ENCODE data around the gene PPP2R5C.

PPP2R5C gene

DNA sequence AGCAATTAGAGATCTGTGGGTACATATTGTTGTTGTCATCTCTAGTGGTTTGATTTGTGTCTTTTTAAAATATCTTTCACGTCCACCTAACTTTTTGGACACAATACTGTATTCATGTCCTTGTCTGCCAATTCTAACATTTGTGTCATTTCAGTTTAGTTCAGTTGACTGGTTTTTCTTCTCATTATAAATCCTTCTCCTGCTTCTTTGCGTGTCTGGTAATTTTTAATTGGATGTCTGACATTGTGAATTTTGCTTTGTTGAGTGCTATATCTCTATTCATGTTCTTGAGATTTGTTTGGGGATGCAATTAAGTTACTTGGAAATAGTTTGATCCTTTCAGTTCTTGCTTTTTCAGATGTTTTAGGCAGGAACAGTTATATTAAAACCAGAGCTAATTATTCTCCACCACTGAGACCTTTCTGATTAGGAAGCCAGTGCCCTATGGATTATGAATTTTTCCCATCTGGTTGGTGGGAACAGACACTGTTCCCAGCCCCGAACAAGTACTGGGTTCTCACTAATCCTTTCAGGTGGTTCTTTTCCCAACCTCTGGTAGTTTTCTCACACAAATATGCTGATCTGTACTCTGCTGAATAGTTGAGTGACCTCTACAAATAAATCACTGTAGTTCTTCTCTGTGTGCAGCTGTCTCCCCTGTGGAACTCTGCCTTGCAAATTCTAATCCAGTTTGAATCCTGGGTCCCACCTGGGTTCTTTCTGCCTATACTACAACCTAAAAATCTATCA lies 111.7 kb downstream of the PPP2R5C start:
- no peak for DNase-seq

DNA sequence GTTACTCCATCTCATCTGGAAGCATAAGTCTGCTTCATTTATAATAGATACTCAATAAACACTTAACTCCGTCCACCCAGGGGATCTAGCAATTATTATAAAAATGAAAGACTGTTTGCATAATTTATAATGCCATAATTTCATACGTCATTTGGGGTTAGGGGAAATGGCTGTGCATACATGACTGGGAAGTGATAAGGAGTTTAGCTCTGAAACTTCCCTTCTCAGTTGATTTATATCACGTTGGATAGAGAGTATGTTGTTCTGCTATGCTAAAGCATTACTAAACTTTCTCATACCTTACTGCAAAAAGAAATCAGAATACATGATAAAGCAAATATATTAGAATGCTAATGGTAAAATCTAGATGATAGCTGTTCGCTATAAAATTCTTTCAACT lies 112.5 kb downstream of the PPP2R5C start:
- peak; percentile 67 for DNase-seq

DNA sequence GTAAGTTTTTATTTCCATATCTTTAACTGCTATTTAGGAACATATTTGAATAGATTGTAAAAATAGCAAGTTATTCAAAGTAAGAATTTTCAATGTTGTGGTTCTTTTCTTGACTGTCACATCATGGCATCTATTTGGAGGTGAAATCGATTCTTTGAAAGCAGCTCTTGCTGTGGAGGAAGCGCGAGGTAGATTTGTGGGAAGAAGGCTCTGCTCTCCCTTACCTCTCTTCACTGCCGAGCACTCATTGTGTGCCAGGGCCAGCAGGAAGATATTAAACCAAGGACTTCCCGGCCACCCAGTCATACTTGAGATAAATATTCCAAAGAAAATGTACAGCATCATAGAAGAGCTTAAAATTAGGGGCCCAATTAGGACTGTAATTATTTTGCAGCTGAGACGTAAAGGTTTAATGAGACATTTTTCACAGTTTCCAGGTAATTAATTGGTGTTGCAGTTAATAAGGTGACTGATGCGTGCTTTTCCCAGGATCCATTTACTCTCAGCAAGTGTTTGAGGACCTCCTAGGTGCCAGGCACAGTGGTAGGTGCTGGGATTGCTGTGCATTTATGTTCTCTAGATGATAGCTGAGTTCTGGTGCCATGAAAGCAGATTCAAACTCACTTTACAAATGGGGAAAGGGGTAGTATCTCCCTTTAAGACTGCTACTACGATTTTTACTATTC lies 113.7 kb downstream of the PPP2R5C start:
- no peak for DNase-seq

DNA sequence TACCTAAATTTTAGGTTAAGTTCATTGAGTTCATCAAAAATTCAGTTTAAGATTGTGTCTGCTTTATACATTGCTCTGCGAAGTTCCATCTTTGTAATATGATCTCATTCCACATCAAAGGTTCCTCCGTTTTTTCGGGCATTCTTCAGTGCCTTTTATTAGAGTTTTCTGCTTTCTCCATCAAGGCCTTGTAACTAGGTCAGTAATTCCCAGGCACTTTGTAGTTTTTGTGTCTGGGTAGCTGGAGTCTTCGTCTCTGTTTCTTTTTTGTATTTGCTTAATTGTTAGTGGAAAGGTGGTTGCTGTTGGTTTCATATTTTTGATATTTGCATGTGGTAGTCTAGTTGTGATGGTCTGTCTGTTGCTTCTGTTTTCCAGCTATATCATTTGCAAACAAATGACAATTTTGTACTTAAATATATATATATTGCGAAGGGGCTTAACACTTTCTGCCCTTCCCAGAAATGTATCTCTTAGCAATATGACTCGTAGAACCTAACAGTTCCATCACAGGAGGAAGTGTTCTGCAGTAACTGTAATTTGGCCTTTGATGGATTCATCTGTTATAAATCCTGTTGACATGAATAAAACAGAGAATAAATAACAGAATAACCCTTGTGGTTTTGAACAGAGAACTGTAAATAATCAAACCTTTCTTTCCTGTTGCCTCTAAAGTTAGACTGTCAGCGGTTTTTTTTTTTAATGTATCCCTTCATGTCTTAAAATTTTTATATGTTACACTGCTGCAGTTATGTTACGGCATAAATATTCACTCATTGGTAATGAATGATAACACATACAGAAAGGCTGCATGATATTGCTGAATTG lies 114.4 kb downstream of the PPP2R5C start:
- peak; percentile 31 for DNase-seq

DNA sequence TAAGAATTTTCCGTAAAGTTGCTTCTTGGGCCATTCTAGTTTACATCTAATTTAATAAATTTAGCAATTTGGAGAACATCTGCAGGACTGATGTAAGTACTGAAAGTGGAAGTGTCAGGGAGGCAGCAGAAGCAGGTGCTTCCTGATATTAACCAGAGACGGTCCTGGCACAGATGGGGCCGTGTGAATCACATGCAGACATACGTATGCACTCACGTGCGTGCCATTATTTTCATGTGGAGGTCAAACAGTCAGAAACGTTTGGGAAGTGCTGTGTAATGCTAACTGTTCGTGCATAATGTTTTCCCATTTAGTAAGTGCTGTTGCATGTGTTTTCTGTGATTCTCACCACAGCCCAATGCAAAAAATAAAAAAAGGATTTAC lies 115.0 kb downstream of the PPP2R5C start:
- DNase-seq, result peak; percentile 94

DNA sequence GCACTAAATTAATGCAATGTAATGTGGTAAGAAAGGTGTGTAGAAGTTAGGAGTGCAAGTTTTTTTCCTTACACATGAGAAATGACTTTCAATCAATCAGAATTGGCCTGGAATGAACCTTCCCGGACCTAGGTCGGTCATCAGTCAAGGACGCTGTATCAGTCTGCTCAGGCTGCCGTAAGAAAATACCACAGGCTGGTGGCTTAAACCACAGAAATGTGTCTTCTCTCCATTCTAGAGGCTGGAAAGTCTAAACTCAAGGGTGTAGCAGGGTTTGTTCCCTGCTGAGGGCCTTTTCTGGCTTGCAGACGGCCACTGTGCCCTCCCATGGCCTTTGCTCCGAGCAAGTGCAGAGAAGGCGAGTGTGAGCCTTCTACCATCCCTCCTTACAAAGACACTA lies 116.3 kb downstream of the PPP2R5C start:
- DNase-seq, result no peak

DNA sequence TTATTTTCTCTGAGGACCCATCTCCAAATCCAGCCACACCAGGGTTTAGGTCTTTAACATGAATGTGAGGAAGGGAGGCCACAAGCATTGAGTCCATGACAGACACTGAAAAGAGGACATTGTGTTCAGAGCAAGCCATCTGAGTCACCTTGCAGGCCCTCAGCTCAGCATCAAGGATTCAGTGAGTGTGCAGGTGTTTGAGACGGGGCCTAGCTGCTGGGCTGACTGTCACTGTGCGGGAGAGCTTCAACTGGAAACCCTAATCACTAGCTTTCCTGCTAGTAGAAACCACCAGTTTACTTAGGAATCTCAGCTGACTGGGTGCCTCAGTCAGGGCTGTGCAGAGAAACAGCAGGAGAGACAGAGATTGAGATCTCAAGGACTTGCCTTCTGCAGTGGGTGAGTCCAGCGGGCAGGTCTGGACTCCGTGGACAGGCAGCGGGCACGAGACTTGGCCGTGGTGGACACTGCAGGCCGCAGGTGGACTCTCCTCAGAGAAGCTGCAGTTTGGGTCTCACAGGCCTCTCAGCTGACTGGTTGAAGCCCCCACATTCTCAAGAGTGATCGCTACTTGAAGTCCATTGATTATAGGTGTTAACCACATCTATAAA lies 116.8 kb downstream of the PPP2R5C start:
- DNase-seq, result no peak

DNA sequence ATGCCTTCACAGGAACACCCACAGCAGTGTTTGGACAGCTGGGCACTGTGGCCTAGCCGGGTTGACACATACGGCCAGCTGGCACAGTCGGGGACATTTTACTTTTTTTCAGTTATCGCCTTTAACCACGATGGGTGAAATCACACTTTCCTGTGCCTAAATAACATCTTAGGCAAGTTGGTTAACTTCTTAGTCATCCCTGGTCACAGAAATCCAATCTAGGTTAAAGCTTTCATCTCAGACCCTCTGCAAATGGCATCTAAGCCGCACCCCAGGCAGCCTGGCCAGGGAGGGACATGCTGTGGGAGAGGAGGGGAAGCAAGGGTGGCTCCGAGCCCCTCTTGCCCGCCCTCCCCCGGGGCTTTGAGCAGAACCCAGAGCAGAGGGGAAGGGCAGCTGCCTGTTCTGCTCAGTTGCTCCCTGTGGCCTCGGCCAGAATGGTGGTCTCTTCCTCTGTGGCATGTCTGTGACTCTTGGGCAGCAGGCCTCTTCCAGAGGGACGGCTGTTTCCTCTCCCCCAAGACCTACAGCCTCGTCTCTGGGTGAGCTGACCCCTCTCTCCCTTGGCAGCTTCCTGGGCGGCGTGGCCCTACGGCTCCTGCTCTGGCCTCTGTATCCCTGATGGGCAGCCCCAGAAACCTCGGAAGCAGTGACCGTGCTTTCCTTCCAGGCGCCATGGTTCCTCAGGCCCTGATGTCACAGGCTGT lies 117.5 kb downstream of the PPP2R5C start:
- peak; percentile 18 for DNase-seq

DNA sequence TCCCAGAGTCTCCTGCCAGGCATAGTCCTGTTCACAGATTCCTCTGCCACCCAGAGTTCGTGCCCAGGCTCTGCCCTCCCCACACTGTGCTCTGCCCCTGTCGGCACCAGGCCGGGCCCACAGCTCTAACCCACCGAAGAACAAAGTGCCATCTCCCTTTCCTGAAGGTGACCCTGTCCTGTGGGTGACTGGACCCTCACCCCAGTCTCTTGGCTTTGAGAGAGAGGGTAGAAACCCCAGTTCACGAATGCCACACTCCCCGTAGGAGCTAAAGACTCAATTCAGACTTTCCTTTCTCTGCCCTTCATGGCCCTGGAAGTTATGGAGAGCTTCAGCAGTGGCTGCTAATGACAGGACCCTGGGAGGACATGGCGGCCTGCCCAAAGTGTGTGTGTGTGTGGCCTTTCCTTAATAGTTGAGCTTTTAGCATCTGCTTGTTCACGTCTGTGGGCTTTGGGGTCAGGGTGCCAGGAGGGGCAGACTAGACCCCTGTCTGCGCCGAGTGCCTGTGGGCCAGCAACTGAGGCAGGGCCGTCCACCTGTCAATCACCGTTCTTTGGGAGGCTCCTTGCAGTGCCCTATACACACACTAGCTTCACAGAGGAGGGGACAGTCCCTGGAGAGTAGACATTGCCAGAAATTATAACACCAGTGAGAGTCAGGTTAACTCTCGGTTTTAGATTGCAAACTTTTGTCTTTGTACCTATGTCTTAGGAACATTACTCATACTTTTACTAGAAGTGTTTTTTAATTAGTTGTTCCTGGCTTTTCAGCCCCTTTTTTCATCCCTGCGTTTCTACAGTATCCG lies 118.2 kb downstream of the PPP2R5C start:
- no peak for DNase-seq

DNA sequence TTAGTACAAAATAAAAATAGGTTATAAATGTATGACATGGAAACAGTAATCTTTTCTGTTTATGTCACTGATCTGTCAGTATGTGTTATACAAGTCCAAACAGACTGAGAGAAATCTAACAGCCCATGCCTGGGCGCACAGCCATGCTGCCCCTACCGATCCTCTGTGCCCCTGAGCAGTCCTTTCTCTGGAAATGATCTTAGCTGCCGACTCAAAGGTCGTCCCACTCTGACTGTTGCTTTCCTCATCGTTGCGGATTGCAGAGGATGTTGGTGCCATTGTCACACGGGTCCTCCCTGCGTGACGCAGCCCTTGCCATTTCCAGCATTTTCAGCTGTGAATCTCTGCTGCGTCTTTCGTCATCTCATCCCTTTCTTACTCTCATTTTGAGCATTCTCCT lies 119.9 kb downstream of the PPP2R5C start:
- DNase-seq, result no peak

DNA sequence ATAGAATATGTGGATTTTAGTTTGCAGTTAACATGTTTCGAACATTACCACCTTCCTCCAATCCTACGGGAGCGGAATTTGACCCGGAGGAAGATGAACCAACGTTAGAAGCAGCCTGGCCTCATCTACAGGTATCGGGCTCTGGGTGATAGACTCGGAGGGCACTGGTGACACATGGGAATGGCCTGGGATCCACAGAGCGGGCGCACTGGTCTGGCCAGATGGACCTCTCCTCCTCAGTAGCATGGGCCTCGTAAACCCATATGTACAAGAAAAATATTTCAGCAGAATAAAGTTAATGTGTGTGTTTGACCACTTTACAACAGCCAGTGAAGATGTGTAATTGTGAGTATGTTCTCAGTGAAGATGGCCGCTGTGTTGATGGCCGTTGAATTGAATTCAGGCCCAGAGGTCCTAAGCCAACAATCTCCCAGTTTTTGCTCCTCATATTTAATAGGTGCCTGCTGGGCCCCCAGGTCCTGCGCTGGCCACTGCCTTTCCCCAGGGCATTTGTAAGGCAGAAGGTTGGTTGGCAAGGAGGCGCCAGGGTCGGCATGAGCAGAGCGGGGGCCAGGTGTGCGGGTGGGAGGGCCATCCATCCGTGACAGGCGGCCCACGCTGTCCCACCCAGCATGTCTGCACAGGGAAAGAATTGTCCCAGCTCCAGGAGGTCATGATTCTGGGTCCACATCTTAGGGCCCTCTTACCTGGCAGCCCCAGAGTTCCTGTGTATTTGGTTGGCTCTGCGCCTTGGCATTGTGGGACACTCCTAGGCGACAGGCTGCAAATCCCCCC lies 120.8 kb downstream of the PPP2R5C start:
- DNase-seq, result no peak

DNA sequence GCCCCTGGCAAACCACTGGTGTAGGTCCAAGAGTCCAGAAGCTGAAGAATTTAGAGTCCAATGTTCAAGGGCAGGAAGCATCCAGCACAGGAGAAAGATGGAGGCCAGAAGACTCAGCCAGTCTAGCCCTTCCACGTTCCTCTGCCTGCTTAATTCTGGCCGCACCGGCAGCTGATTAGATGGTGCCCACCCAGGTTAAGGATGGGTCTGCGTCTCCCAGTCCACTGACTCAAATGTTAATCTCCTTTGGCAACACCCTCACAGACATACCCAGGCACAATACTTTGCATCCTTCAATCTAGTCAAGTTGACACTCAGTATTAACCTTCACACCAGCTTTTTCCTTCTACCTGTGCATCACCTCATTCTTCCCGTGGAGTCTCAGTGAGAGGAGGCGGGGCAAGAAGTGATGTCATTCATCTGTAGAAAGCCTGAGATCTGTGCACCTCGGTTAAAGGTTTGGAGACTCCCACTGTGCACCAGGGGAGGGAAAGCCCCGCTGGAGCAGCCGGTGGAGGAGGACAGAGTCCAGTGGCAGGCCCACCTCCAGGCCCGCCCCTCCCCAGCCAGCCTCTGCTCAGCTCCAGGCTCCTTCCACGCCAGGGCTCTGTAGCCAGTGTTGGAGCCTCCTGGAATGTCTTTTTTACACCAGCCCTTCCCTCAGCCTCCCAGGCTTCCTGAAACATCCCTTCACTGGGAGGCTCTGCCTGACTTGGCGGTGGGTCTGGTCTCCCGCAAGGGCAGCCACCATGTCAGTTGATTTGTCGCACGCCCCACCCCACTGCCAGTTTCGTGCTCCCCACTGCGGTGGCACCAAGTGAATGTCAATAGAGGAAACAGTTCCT lies 122.8 kb downstream of the PPP2R5C start:
- no peak for DNase-seq

DNA sequence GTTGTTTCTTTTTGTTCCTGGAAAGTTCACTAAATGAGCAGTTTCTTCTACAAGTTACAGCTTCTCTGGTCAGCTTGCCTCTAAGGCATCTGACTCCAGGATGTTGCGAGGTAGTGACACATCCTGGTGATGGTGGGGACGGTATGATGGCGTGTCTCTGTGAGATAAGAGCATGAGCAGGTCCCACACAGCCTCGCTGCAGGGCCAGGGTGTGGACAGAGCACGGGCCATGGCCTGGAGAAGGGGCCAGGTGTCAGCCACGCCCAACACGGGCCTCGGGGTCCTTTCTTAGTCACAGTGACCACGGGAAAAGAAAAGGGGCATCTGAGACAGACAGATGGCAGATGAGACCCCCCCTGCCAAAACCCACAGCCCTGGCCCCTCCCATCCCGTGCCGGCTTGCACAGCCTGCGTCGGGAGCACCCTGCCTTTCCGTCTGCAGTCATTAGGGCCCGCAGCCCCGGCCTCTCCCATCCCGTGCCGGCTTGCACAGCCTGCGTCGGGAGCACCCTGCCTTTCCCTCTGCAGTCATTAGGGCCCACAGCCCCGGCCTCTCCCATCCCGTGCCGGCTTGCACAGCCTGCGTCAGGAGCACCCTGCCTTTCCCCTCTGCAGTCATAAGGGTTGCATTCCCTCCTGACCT lies 123.5 kb downstream of the PPP2R5C start:
- no peak for DNase-seq

DNA sequence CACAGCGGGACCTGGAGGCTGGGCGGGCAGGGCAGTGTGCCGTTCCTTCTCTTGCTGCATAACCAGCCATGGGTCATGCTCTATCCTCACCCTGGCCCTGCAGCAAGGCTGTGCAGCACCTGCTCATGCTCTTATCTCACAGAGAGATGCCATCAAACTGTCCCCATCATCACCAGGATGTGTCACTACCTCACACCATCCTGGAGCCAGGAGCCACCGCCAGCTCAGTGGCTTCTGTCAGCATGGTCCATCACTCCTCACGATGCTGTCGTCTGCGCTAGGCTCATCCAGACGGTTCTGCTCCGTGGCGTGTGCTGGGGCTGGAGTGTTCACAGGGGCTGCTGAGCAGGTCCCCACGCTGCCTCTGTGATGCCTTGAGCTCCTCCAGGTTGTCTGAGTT lies 125.7 kb downstream of the PPP2R5C start:
- no peak for DNase-seq

DNA sequence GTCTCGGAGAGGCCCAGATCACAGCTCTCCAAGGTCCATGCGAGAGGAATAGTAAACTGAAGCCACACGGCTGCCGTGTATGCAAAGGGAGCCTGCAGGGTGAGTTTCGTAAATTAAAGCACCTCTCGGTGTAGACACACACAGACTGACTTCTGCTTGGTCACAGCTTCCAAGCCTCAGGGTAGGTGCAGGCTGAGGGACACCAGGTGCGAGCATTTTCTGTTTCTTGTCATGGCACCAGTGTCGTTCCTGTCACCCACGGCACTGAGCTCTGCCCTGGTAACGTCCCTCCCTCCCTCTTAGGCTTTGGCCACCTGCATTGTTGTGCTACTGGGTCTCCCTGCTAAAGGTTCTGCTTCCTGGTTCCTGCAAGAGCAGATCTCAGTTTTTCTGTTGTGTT lies 126.7 kb downstream of the PPP2R5C start:
- DNase-seq, result no peak

DNA sequence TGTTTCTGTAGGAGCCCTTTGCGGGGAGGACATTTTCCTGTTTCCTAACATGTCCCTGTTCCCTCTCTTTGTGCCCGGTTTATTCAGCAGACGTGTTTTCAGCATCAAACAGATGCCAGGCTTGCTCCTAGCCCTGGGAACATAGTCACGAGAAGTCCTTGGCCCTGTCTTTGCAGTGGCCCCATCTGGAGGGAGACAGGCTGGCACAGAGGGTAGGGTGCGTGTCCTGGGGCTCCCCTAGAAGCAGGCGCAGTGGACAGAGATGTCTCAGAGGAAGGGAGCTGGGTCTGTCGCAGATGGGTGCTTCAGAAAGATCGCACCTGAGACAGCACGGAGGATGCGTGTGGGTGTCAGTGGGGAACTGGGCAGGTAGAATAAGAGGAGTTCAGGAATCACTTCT lies 127.9 kb downstream of the PPP2R5C start:
- no peak for DNase-seq

DNA sequence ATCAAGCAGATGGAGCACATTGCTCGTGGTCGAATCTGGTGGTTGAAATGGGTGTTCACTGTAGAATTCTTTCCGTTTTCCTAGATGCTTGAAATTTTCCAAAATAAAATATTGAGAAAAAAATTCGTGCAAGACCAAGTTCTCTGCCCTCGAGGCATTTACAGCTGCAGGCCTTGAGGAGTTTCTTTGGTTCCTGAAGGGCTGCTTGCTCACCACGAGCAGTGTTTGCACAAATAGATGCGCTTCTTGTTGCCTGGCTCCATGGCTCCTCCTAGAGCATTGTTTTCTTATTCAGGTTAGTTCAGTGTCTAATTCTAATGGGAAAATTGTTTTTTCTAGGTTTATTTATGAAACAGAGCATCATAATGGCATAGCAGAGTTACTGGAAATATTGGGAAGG lies 128.4 kb downstream of the PPP2R5C start:
- DNase-seq, result no peak

DNA sequence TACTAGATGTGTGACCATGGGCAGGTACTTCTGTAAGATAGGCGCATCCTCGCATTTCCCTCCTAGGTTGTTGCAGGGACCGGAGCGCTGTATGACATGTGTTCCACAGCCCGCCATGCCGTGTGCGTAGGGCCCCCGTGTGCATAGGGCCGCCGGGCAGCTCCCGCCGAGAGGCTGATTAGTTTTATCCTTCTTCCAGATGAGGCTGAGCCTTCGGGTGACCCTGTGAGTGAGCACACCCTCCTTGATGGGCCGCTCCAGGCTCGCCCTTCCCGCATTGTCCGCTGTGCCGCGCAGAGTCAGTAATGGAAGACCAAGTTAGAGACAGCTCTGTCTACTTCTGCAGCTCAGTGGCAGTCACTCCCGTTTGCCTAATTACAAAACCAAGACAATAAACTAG lies 130.0 kb downstream of the PPP2R5C start:
- DNase-seq, result no peak

DNA sequence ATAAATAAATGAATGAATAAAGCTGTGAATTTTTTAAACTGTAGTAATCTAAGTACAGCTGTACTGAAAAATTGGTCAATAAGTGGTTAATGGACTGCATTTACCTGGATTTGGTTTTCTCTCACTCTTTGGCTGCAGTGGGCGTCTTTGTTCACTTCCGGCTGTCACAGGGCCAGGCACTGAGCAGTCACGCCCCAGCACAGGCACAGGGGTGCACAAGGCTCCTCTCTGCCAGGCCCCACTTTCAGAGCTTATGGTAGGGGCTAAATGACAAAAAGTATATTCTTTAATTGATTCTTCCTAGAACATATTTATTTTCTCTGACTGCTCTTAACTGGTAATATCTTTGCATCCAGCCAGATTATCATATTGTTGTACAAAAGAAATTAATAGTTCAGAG lies 132.2 kb downstream of the PPP2R5C start:
- no peak for DNase-seq
